GM18873 (cell line): ENCODE measurements around the gene KDR.

Source experiments
- ATAC-seq: cut with Tn5 transposase; IDR thresholded peaks from one replicate; pipeline ENCODE4 v1.9.1; 2021; ENCODE audit warnings: mild to moderate bottlenecking, moderate library complexity, moderate number of reproducible peaks; ENCODE audit not compliant: unreplicated experiment, low FRiP score

KDR gene

DNA sequence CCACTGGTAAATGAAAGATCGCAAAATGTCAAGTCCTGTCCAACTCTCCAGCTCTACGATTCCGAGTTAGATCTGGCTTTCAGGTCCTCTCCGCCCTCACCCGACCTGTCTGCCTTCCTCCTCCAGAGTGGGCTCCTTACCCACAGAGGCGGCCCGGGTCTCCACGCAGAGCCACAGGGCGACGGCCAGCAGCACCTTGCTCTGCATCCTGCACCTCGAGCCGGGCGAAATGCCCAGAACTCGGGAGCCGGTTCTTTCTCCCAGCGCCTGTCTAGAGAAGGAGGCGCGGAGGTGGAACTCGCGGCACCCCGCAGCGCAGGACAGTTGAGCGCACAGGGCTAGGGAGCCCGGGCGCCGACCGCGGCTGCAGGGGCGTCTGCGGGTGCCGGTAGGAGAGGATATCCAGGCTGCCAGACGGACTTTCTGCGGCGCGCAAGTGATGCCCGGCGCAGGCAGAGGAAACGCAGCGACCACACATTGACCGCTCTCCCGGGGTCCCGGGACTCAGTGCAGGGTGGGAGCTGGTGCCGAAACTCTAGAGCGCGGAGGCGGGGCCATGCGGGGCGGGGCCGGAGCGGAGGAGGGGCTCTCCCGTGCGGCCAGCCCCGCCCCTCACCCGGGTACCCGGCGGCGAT is at the start of gene KDR:
Gene KDR (minus strand): TSS at position 509 of the 635 bp plus-strand sequence. CDS start 302 bp downstream, at position 207.
- ATAC-seq: no peak

DNA sequence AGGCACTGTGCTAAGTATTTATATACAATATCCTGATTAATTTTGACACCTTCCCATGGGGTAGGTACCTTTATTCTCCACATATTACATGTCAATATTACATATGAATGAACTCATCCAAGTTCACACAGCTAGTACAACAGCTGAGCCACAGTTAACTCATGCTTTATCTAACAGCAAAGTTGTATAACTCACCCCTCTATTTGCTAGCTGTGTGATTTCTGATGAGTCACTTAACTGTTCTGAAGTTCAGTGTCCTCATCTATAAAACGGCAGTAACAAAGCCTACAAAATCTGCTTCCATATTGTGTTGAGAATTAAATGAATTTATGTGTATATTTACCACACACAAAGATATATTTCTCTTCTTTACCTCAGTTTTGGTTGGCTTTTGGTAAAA is 48.2 kb upstream of the KDR start:
- ATAC-seq: no peak

DNA sequence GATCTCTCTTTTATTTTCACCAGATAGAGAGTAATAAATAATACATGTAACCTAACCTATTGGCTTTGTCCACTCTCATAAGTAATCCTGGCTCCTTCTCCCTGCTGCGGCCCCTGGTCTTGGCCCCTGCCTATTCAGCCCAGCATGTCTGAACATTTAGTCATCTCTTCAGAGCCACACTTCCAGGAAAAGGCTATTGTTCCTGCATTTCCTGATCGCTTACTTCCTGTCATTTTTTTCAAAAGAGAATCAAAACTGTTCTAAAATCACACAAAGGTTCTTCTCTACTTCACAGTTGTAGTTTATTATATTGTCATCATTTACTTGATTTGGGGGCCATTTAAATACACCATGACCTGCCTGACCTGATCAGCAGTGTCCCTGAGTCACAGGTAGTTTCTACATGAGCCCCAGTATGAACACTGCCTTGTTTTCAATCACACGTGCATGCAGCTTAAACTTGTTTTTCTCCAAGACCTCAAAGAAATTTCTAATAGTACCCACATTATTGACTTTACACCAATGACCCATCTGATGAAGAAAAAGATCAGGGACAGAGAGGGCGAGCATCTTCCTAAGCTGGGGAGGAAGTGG is 47.4 kb upstream of the KDR start:
- no peak for ATAC-seq

DNA sequence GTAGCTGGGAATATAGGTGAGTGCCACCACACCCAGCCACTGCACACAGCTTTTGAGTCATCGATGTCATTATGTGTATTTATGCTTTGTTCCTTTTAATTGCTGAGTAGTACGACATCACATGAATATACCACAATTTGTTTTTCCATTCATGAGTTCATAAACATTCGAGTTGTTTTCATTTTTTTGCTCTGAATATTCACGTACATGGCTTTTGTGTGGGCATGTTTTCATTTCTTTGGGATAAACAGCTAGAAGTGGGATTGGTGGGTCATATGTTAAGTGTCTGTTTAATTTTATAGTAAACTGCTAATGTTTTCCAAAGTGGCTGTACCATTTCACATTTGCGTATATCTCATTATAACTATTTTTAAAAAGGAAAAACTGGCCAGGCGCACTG is 45.1 kb upstream of the KDR start:
- ATAC-seq: no peak

DNA sequence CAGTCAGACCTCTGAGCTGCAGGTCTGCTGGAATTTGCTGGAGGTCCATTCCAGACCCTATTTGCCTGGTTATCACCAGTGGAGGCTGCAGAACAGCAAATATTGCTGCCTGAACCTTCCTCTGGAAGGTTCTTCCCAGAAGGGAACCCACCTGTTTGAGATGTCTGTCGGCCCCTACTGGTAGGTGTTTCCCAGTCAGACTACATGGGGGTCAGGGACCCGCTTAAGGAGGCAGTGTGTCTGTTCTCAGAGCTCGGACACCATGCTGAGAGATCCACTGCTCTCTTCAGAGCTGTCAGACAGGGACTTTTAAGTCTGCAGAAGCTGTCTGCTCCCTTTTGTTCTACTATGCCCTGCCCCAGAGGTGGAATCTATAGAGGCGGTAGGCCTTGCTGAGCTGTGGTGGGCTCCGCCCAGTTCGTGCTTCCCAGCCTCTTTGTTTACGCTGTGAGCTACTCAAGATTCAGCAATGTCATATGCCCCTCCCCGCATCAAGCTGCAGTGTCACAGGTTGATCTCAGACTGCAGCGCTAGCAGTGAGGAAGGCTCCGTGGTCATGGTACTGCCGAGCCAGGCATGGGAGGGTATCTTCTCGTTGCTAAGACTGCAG is 44.1 kb upstream of the KDR start:
- no peak for ATAC-seq

DNA sequence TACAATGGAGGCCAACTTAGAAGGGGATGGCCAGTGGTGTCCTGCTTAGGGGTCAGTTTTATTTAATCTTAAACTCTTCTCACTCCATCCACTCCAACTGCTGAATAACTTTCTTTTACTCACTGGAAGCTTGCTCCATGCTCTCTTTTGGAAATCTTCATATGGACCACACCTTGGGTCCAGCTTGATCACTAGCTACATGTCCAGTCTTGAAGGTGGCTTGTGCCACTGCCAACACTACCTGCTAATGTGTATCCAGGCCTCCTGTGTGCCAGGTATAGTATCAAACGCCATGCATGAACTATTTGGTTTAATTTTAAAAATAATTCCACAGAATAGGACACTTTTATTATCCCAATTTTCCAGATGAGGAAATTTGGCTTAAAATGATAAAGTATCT is 37.0 kb upstream of the KDR start:
- no peak for ATAC-seq

DNA sequence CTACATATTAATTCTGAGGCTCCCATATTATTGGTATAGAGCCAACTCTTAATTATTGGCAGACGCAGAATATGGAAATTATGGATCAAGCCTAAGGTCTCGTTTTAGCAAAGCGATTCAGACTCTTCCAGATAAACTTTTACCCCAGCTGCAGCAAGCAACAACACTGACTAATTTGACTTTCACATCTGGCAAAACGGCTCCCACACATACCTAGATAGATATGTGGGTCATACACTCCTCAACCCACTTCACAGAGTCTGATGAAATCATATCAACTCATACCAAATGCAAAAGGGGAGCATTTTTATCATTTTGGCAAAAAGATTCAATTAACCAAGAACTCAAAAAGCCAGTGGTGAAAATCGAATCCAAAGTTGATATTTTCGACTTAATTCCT is 36.3 kb upstream of the KDR start:
- no peak for ATAC-seq

DNA sequence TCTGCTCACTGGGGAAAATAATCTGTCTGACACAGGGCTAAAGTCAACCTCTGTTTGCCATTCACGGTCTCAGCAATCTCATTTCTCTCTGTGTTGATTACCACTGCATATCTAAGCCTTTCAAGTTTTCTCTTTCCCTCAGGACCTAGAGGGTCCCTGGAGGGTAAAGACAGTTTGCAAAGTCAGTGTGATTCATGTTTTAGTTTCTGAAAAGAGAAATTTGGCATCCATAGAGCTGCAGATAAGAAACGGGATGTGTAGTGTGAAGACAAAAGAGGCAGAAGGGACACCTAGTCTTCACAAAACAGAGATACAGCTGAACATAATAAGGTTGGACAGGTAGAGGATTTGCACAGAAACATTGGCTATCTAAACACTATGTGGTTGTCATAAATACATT is 34.5 kb upstream of the KDR start:
- ATAC-seq: no peak

DNA sequence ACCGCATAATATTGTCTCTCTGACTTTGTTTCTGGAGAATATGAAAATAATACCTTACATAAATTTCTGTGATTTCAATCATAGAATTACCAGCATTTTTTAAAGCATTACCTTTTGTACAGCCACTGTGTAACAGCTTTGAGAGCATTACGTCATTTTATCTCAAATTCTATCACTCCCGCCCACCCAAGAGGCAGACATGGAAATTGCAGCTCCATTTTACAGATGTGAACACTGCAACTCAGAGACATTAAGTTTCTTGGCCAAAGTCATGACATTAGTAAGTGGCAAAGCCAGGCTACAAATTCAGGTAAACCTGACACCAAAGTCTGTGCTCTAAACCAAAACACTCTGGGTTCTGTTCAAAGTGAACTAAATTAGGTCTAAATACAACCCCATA is 33.6 kb upstream of the KDR start:
- no peak for ATAC-seq

DNA sequence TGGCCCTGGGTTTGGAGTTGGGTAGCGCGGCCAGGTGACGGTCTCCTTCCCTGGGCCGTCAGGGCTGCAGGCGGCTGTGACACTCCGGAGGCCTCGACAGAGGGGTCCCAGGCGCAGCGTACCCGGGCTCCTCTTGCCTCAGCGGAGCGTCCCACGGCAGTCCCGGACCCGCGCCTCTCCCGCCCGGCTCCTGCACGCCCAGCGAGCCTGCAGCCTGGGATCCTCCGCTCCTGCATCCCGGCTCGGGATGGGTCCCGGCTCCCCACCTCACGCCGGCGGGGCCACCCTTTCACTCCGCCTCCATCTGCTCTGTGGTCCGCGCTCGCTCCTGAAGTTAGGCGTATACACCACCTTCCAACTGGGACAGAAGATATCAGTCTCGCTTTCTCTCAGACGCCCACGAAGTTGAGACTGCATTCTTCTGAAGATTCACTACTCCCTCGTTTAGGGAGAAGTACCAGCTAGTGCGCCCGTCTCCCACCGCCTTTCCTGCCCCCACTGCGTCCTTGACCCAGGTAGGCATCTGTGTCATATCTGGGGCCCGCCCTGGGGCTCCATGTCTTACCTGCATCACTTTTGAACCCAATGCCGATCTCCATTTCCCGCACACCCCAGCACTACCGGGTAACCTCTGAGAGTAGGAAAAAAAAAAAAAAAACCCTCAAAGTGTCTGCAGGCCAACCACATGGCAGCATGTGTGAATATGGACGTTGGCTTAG is 32.3 kb upstream of the KDR start:
- ATAC-seq: no peak

DNA sequence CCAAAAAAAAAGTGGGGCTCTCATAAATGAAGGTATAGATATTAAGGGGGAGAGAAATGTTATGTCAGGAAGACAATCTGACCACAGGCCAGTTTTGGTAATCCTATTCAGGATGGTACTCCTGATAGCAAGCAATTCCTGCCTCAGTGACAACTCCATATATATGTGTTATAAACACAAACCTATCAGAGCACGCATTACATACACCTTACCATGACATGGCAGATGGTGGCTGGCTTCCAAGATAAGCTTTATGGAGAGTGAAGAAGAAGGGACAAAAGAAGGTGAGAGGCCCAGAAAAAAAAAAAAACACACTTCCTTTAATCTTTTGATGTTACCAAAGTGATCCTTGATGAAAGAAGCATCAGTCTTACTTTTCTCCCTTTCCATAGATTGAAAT is 29.5 kb upstream of the KDR start:
- ATAC-seq: no peak

DNA sequence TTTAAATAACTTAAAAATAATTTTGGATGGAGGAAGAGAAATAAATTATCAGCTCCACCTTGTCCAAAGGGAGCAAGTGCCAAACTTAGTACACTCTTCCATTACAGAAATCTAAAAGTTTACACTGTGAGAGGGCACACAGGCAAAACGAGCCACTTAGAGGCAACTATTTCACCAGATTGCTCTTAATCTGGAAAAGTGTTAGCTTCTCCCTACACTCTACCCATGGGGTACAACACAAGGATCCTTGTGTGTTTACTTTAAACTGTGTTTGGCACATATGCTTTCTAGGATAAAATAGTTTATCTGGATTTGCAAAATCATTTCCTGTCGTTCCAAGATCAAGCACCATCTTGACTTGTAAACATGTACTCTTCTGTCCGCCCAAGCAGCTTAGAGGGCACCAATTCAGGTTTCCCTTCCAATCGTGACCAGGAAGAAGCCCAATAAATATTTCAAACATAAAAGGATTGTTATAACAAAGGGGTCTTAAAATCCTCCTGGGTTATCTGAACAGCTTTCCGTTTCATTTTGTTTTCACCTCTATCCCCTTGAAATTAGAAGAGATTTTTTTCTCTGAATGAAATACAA is 29.0 kb upstream of the KDR start:
- ATAC-seq: no peak

DNA sequence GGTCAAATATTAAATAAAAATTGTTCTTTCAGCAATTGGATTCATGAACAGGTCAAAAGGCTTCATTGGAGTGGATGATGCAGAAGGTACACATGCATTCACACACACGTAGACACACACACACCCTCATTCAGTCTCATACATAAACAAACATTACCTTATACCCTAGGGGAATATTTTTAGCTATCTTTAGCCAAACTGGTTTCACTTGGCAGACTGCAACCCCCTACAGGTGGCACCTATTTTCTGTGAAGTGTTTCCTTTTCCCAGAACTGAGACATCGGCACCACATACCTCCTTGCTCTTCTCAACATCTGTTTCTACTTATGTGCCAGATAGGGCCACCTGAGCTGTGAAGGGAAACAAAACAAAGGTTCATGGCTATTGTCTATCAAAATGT is 18.5 kb upstream of the KDR start:
- no peak for ATAC-seq

DNA sequence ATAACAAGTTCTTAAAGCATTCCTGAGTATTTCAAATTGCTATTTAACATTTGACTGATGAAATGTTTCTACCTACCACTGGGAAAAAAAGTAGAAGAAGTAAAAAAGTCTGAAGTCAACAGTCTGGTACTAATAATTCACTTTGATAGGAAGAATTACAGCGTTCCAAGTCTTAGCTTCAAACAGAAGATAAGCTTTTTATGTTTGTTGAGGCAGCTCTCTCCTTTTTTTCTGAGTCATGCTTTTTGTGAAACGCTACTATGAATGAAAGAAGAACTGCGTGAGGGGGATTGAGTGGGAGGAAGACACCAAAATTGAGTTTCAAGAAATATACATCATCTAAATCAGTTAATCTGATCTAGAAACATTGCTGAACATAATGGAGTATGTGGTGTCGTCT is 13.0 kb upstream of the KDR start:
- no peak for ATAC-seq

DNA sequence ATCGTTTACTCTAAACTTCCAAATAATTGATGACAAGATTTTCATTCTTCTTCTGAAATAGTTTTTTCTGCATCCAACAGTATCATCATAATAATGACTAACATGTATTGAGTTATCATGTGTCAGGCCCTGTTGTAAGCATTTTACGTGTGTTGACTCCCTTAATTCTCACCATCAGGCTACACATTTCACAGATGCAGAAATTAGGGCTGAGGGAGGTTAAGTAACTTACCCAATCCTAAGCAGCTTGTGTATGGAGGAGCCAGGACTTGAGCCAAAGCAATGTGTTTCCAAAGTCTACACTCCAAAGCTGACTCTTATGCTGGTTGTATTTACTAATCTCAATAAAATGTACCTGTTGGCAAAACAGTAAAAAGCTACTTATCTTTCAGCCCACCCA is 11.2 kb upstream of the KDR start:
- ATAC-seq: no peak

DNA sequence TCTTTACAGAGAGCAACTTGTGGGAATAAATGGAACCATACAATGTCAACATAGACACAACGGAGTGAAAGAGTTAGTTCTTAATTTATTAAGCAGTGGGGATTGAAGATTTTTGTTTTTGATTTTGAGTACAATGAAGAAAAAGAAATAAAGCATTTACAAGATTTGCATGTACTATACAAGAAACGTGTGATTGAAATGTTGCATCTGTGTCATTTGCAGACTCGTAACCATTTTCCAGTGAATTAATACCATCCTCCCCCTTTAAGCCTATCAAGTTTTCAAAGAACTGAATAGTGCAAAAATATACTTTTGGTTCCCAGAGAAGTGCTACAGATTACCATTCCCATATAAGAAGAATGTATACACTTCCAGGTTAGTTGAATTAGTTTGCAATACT is 8.6 kb upstream of the KDR start:
- no peak for ATAC-seq

DNA sequence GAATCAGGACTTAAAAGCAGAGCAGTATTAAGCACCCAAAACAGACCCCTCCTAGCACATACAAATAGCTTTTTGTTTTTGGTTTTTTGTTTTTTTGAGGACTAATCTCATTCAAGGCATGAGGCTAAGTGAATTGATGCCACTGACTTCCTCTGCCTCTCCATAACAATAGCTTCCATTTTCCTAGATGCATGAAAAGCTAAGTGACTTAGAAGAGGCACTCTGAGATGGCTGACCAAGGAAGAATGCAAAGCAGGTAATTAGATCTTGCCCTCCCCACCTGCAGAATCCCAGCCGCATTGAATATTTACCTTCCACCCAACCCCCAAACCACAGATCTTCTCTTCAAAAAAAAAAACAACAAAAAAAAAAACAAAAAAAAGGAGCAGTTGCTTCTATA is 7.4 kb upstream of the KDR start:
- ATAC-seq: no peak

DNA sequence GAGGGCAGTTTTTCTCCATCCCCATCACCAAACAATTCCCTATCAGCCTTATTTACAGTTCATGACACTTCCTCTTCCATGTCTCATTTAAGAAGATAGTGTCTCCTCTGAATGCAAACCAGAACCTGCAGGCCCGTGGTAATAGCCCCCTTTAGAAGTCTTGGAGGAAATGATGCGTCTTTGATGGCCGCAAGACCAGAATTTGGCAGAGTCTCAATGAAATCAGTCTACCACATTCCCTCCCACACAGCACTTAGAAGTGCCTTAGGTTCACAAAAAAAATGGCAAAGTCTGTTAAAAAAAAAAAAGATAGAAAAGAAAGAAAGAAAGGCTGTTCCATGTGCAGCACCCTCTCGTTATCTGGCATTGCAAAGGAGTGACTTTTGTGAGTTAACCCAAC is 2.1 kb upstream of the KDR start:
- ATAC-seq: no peak

DNA sequence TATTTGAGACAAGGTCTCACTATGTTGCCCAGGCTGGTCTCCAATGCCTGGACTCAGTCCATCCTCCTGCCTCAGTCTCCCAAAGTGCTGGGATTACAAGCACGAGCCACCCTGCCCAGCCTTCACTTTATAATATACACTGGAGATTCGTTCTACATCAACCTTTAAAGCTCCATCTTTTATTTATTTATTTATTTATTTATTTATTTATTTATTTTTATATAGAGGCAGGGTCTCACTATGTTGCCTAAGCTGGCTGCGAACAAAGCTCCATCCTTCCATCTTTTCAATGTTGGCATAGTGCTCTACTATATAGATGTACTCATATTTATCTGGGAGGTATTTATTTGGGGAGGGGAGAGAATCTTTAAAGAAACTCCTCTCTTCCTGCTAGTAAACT is 1.7 kb upstream of the KDR start:
- no peak for ATAC-seq

DNA sequence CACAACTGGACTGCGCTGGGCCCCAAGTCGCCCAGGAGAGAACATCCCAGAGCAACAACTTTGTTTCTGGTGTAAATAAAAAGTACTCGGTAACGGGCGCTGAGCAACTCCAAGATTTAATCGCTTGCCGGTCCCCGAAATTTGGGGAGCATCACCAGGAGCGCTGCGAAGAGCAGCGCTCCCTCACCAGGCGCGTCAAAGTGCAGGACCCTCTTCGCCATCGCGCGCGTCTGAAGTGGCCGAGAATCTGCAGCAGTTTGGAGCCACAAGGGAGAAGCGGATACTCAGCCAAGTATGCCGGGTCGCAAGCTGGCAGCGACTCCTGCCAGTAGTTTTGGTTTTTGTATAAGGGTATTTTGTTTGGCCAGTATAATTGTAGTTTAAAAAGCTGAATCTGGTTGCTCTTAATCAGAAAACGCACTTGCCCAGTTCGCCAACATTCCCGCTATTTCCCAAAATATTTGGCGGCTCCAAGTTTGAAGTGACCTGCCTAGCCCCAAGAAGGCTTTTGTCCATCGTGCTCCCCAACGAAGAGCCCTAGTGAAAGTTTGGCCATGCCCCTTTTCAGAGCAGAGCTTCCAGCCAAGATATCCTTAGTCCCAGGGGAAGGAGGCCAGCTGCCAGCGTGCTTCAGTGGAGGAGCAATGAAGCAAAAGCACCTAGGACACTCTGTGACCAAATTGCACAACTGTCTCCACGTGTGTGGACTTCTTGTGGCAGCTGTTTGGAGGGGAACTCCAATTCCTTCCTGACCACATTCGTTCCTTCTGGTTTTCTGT is 557 bp upstream of the KDR start:
- no peak for ATAC-seq
